K562 (cell line): ENCODE results near the gene IL10RB. TPM values are rescaled to one million over a fixed set of nuclear protein-coding genes. Genes with fewer than 3 reads are reported as not detected.
A peak's percentile ranks its signal among the peaks of the same experiment; 100 is the strongest.

ENCODE experiments used
- CHAMP1 ChIP-seq: fragments of 450-650 bp; IDR thresholded peaks from 2 replicates; pipeline ENCODE4 v1.6.1; 2016; ENCODE audit warnings: mild to moderate bottlenecking
- CLOCK ChIP-seq: fragments of 250-450 bp; sonication (Bioruptor Pico); IDR thresholded peaks from 2 replicates; pipeline ENCODE4 v1.4.0; 2020; ENCODE audit warnings: mild to moderate bottlenecking, moderate library complexity, borderline replicate concordance
- CTBP1 ChIP-seq: fragments of 450-650 bp; IDR thresholded peaks from 2 replicates; pipeline ENCODE4 v1.6.1; 2016; ENCODE audit warnings: borderline replicate concordance
- DNMT1 ChIP-seq: fragments of 450-650 bp; IDR thresholded peaks from 2 replicates; pipeline ENCODE4 v1.6.1; 2016; ENCODE audit warnings: antibody characterized with exemption, mild to moderate bottlenecking
- ETV1 ChIP-seq: fragments of 450-650 bp; conservative IDR thresholded peaks from 2 replicates; pipeline ENCODE4 v1.6.1; 2016; ENCODE audit warnings: missing genetic modification characterization, control low read depth, low read depth, missing compliant biosample characterization
- HIVEP1 ChIP-seq: fragments of 250-450 bp; sonication (Bioruptor Pico); IDR thresholded peaks from 2 replicates; pipeline ENCODE4 v1.4.0; 2020; ENCODE audit warnings: mild to moderate bottlenecking
- HMBOX1 ChIP-seq: sonication (generic); IDR thresholded peaks from 2 replicates; pipeline ENCODE4 v1.6.1; 2016
- ZBTB17 ChIP-seq: fragments of 450-650 bp; formaldehyde crosslinking; IDR thresholded peaks from 2 replicates; pipeline ENCODE4 v1.4.0; 2020; ENCODE audit warnings: mild to moderate bottlenecking
- ZNF280A ChIP-seq: fragments of 450-650 bp; IDR thresholded peaks from 2 replicates; pipeline ENCODE4 v1.6.1; 2018; ENCODE audit warnings: mild to moderate bottlenecking, low read depth; ENCODE audit not compliant: partially characterized antibody
- polyA plus RNA-seq, 8 experiments: library from polyadenylated mRNA; depleted of rRNA in 4 of 8; stranded (reverse) in 5 of 8; unstranded in 3 of 8; fragments of >200 nt; fragmentation: Nextera tagmentation in 2 of 8; fragmentation: Illumina TruSeq in 1 of 8; extraction: Ambion mirVana in 2 of 8; extraction: Trizol in 1 of 8; gene quantifications; 2 replicates each; pipeline versions ENCODE4 v1.2.1 to v1.2.3, GENCODE V29; 2011 to 2014; ENCODE audit warnings: inconsistent platforms in 1 of 8, missing spikeins in 1 of 8
- total RNA-seq, 7 experiments: library from RNA; depleted of rRNA in 6 of 7; stranded (reverse); fragments of >200 nt in 6 of 7; fragmentation: Illumina TruSeq in 2 of 7; extraction: Trizol in 2 of 7; gene quantifications; 2 replicates each; pipeline versions ENCODE4 v1.2.1 to v1.2.3, GENCODE V29; 2011 to 2021; ENCODE audit warnings: low replicate concordance in 1 of 7

The IL10RB gene
- total and polyA plus RNA-seq, 9 of the 15 experiments (the other 6 are each of a cell fraction or from before 2014, with no cell fraction given): 10.9 to 33.8 (median 23.0) TPM

GRCh38 chr21:33266789-33267135 lies 595 bp downstream of the IL10RB start (continued):
- TF ChIP-seq HIVEP1: no peak
- peak; percentile 40; the same call in 1 of the 2 replicates for TF ChIP-seq ETV1 (tag)
- no peak for TF ChIP-seq CHAMP1
- TF ChIP-seq ZBTB17 (CRISPR knock-in tag): no peak
- no peak for TF ChIP-seq CTBP1
- no peak for TF ChIP-seq DNMT1
- TF ChIP-seq CLOCK (CRISPR knock-in tag): no peak
- TF ChIP-seq HMBOX1: no peak
- no peak for TF ChIP-seq ZNF280A
